Activated CD4-positive, alpha-beta memory T cell treated with anti-CD3 and anti-CD28 coated beads, Interleukin-2, amount 10 ng/mL, durations not matched to agents 7 days and 5 days (primary cell): ENCODE results near the gene MLF2. TPM values are rescaled to one million over a fixed set of nuclear protein-coding genes. Genes with fewer than 3 reads are reported as not detected.

Experiments
- CTCF ChIA-PET: fragments of 350-600 bp; sonication (Branson Sonifier 250); formaldehyde crosslinking; loops from one replicate; lab custom pipeline; 2021; ENCODE audit warnings: antibody characterized with exemption, inconsistent platforms; lab: Charles Lee
- POLR2A ChIA-PET: fragments of 350-600 bp; sonication (Branson Sonifier 250); formaldehyde crosslinking; loops from one replicate; lab custom pipeline; 2021; ENCODE audit warnings: antibody characterized with exemption; lab: Charles Lee
- DNase-seq: peaks from one replicate; pipeline ENCODE4 v3.0.0-alpha.2; 2020
- H3K27ac Mint-ChIP-seq: one replicate; pipeline ENCODE4 v1.8.0; 2021; ENCODE audit warnings: mild to moderate bottlenecking, mixed read lengths
- H3K27me3 Mint-ChIP-seq: one replicate; pipeline ENCODE4 v1.8.0; 2021; ENCODE audit warnings: mixed read lengths
- H3K36me3 Mint-ChIP-seq: one replicate; pipeline ENCODE4 v1.8.0; 2021; ENCODE audit warnings: low read depth, mixed read lengths
- H3K4me1 Mint-ChIP-seq: one replicate; pipeline ENCODE4 v1.8.0; 2021; ENCODE audit warnings: mixed read lengths
- H3K4me3 Mint-ChIP-seq: one replicate; pipeline ENCODE4 v1.8.0; 2021; ENCODE audit warnings: mild to moderate bottlenecking, mixed read lengths
- H3K9me3 Mint-ChIP-seq: one replicate; pipeline ENCODE4 v1.8.0; 2021; ENCODE audit warnings: mixed read lengths
- total RNA-seq, 2 experiments: library from RNA; stranded (reverse); gene quantifications; one replicate each; pipeline ENCODE4 v1.2.3, GENCODE V29; 2021

The MLF2 gene
- total RNA-seq, 2 experiments from 2014 or later: 101 to 108 TPM

DNA sequence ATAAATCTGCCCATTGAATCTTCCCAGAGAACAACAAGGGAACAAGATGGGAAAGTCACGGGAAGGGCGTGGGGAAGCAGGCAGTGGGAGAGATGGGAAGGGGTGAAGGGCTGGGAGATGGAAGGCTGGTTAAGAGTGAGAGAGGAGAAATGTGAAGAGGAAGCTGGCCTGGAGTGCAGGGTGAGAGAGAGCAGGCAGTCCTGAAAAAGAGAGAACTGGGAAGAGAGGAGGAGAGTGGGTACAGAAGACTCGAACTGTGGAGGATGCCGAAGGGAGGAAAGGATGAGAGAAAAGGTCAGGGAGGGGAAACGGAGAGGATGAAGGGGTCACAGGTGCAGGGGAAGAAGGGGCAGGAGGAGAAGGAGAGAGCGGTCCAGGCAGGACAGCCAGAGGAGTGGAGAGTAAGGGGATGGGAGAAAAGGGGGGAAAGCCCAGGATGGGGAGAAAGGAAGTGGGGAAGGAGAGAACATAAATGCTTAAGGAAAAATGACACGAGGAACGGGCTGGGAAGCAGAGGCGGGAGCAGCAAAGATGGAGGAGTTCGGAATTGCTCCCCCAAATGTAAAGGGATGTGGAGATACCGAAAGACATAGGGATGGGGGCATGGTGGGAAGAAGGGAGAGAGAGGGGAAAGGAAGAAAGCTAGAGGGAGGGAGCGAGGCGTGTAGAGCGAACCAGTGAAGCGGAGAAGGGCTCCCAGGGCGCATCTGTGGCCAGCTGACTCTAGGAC, 53.5 kb downstream of the MLF2 start:
- POLR2A ChIA-PET: interaction anchor here (1.6 to 3.1 kb wide), 3 partner anchors 10 to 152 kb away, joined by 4 to 22 read pairs (median 5); partner anchors contain the start of genes CDCA3, COPS7A and ZNF384
- H3K27me3 Mint-ChIP-seq: peaks cover 59% of the 10 kb centered on the region
- H3K4me3 Mint-ChIP-seq: peak overlapping the region; percentile 40
- CTCF ChIA-PET: interaction anchor here (0.5 to 2.0 kb wide), 3 partner anchors 24 to 71 kb away, joined by 3 to 5 read pairs (median 5); partner anchors contain the start of genes COPS7A and MLF2
- no peak overlapping the region for H3K27ac Mint-ChIP-seq
- DNase-seq: no peak
- H3K4me1 Mint-ChIP-seq: peaks cover 22% of the 10 kb centered on the region
- no peaks in the 10 kb centered on the region for H3K9me3 Mint-ChIP-seq
- no peaks in the 10 kb centered on the region for H3K36me3 Mint-ChIP-seq

DNA sequence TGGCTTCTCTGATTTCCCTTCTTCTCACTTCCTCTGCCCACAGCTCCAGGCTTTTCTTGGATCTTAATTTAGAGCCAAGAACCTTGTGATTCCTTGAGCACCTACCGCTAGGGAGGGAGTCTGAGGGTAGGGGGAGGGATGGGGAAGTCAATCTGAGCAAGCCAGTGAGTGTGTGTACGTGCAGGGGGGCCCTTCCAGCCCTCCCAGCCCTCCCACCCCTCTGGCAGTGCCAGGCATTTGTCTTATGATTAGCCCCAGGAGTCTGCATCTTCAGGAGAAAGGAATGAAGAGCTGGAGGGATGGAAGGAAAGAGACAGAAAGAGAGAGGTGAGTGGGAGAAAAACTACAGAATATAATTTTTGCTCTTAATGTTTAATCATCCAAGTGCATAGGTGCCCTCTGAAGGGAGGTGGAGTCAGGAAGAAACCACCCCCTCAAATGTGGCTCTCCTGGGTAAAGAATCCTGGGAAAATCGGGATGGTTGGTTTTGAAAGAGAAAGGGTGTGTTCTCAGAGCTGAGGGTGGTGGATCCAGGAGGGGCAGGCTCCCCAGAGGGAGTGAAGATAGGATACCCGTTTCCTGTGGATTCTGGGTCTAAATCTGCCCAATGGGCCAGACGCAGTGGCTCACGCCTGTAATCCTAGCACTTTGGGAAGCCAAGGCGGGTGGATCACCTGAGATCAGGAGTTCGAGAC, 54.4 kb downstream of the MLF2 start:
- no peaks in the 10 kb centered on the region for H3K36me3 Mint-ChIP-seq
- no peak overlapping the region for H3K27ac Mint-ChIP-seq
- CTCF ChIA-PET: interaction anchor here (0.8 to 2.0 kb wide), 5 partner anchors 9 to 80 kb away, joined by 3 to 5 read pairs (median 5); partner anchors contain the start of genes COPS7A, MLF2 and ZNF384
- H3K4me1 Mint-ChIP-seq: peaks cover 20% of the 10 kb centered on the region
- peaks cover 50% of the 10 kb centered on the region for H3K27me3 Mint-ChIP-seq
- H3K9me3 Mint-ChIP-seq: no peaks in the 10 kb centered on the region
- no peak for DNase-seq
- POLR2A ChIA-PET: interaction anchor here (1.6 to 3.1 kb wide), 3 partner anchors 9 to 153 kb away, joined by 4 to 22 read pairs (median 5); partner anchors contain the start of genes CDCA3, COPS7A and ZNF384
- no peak overlapping the region for H3K4me3 Mint-ChIP-seq

Other genes starting within 250 kb of the MLF2 start
- gene GAPDH, start 218.6 kb downstream of the MLF2 start, total RNA-seq: 1,000 to 10,000 TPM; 5,691 to 5,753 TPM
- gene IFFO1, start 197.1 kb downstream of the MLF2 start, total RNA-seq: 10 to 100 TPM; 23.1 to 23.6 TPM
- gene NOP2, start 184.8 kb downstream of the MLF2 start, total RNA-seq: 10 to 100 TPM; 46.5 to 50.9 TPM
- gene CHD4, start 145.8 kb downstream of the MLF2 start, total RNA-seq: 100 to 1,000 TPM; 223 to 234 TPM
- gene LPAR5, start 117.2 kb downstream of the MLF2 start, total RNA-seq: 1 to 10 TPM; 7.8 to 8.0 TPM
- gene ACRBP, start 105.7 kb downstream of the MLF2 start, total RNA-seq: 1 to 10 TPM; 1.8 TPM
- gene ING4, start 90.0 kb downstream of the MLF2 start, total RNA-seq: 10 to 100 TPM; 32.2 to 33.8 TPM
- gene ZNF384, start 63.8 kb downstream of the MLF2 start, total RNA-seq: 10 to 100 TPM; 69.5 to 78.1 TPM
- gene PIANP, start 52.3 kb downstream of the MLF2 start, total RNA-seq: not detected
- gene COPS7A, start 29.1 kb downstream of the MLF2 start, total RNA-seq: 10 to 100 TPM; 28.4 to 29.0 TPM
- gene PTMS, start 13.2 kb upstream of the MLF2 start, total RNA-seq: 10 to 100 TPM; 47.0 to 49.6 TPM
- gene LAG3, start 19.4 kb upstream of the MLF2 start, total RNA-seq: 10 to 100 TPM; 91.9 TPM
- 100 to 1,000 TPM; 324 to 327 TPM for gene CD4, start 36.4 kb upstream of the MLF2 start, total RNA-seq
- not detected for gene GPR162, start 68.7 kb upstream of the MLF2 start, total RNA-seq
- gene P3H3, start 75.3 kb upstream of the MLF2 start, total RNA-seq: under 1 TPM; 0.18 to 0.68 TPM
- not detected for gene GNB3, start 87.8 kb upstream of the MLF2 start, total RNA-seq
- gene CDCA3, start 98.1 kb upstream of the MLF2 start, total RNA-seq: 100 to 1,000 TPM in 1 of 2 experiments, 10 to 100 TPM in 1; 96.5 to 101 TPM
- gene USP5, start 99.0 kb upstream of the MLF2 start, total RNA-seq: 100 to 1,000 TPM in 1 of 2 experiments, 10 to 100 TPM in 1; 91.4 to 109 TPM
- gene TPI1, start 114.4 kb upstream of the MLF2 start, total RNA-seq: 1,000 to 10,000 TPM; 1,228 to 1,253 TPM
- 10 to 100 TPM; 11.1 to 11.2 TPM for gene SPSB2, start 120.2 kb upstream of the MLF2 start, total RNA-seq
- gene LRRC23, start 151.7 kb upstream of the MLF2 start, total RNA-seq: 1 to 10 TPM; 5.7 to 6.1 TPM
- 100 to 1,000 TPM; 206 to 207 TPM for gene ENO2, start 161.4 kb upstream of the MLF2 start, total RNA-seq
- gene ATN1, start 174.8 kb upstream of the MLF2 start, total RNA-seq: 10 to 100 TPM; 33.9 to 34.6 TPM
- gene RNU7-1, start 190.7 kb upstream of the MLF2 start, total RNA-seq: not detected
- gene C12orf57, start 190.9 kb upstream of the MLF2 start, total RNA-seq: 100 to 1,000 TPM; 141 TPM
- gene PTPN6, start 198.2 kb upstream of the MLF2 start, total RNA-seq: 100 to 1,000 TPM; 295 to 299 TPM
- 100 to 1,000 TPM; 194 to 196 TPM for gene PHB2, start 217.5 kb upstream of the MLF2 start, total RNA-seq
- 10 to 100 TPM; 39.4 to 50.2 TPM for gene EMG1, start 217.8 kb upstream of the MLF2 start, total RNA-seq